ENCODE data around the gene LHX3. TPM values are rescaled to one million over a fixed set of nuclear protein-coding genes. Genes with fewer than 3 reads are reported as not detected.

The LHX3 gene
- total and polyA plus RNA-seq, 10 donors: not detected

DNA sequence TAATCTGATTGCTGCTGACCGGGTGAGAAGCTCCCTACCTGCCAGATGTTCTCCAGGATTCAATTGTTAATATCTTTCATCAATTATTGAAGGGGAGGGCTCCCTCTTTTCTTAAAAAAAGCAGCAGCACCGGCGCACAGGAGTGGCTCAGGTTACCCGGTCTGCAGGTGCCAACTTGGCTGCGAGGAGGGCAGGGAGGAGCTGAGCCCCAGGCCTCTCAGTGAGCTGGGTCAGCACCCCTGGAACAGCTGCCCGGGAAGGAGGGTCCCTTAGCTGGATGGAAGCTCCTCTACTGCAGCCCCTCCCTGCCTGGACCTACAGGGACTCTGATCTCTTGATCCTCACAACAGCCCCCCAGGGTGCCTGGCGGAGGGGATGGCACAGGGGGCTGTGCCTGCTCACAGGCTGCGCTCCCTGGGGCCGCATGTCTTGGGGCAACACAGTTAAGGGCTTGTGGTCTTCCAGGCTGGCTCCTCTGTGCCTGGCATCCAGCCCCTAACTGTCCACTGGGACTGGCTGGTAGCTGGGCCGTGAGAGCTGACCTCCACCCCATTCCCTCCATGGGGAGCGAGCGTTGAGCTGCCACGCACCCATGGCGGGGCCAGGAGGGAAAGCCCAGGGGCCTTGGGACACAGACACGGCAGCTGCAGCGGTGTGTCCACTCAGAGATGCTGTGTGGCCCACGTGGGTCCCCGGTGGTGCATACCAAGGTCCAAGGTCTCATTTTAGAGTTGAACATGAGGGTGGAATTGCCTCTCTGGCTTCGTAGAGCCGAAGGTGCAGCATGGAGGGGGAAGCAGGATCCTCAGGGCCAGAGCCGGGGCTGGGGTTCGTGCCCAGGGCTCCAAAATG lies 57.7 kb downstream of the LHX3 start:
- WGBS, 5 donors: 68 to 79% (median 74%) methylated on average over 20 to 22 of the region's 22 CpGs
- H3K36me3 ChIP-seq: no peaks in the 10 kb centered on the region
- no peak overlapping the region for H3K4me3 ChIP-seq
- H3K27ac ChIP-seq: no peak overlapping the region
- TF ChIP-seq POLR2AphosphoS5 (IDR thresholded peaks at IDR 0.05) (no peak), POLR2A (IDR thresholded peaks at IDR 0.05) (no peak), CTCF (IDR thresholded peaks at IDR 0.05 in 8 of 11, conservative IDR thresholded peaks at IDR 0.05 in 3 of 11) (no peak)
- no peak for DNase-seq
- H3K9me3 ChIP-seq: no peaks in the 10 kb centered on the region
- intact Hi-C loops (cut with DNase I; ENCODE audit: low total_unique reads): no loop called here
- H3K4me1 ChIP-seq: no peaks in the 10 kb centered on the region
- peaks cover 0 to 68% (median 44%) of the 10 kb centered on the region in 7 donors for H3K27me3 ChIP-seq (replicated peaks in 1 of 7)

Other genes with a start within 250 kb of the LHX3 start
- 10 to 100 TPM; 32.3 to 45.8 (median 34.0) TPM for gene UBAC1, start 243.8 kb downstream of the LHX3 start, total RNA-seq
- gene UBAC1, start 243.8 kb downstream of the LHX3 start, polyA plus RNA-seq: 10 to 100 TPM; 28.0 to 45.3 (median 35.0) TPM
- gene NACC2, start 109.8 kb downstream of the LHX3 start, total RNA-seq: 10 to 100 TPM; 17.0 to 34.9 (median 26.5) TPM
- gene NACC2, start 109.8 kb downstream of the LHX3 start, polyA plus RNA-seq: 1 to 10 TPM; 2.1 to 7.9 (median 2.4) TPM
- 10 to 100 TPM; 23.3 to 31.3 (median 25.8) TPM for gene TMEM250, start 86.3 kb downstream of the LHX3 start, total RNA-seq
- gene TMEM250, start 86.3 kb downstream of the LHX3 start, polyA plus RNA-seq: 10 to 100 TPM; 10.7 to 28.9 (median 14.8) TPM
- gene QSOX2, start 40.7 kb upstream of the LHX3 start, total RNA-seq: 10 to 100 TPM; 13.2 to 20.3 (median 19.2) TPM
- 10 to 100 TPM; 12.3 to 15.3 (median 14.2) TPM for gene QSOX2, start 40.7 kb upstream of the LHX3 start, polyA plus RNA-seq
- under 1 TPM in 5 of 7 donors, not detected in 2; 0.03 to 0.15 (median 0.10) TPM for gene CCDC187, start 99.0 kb upstream of the LHX3 start, total RNA-seq
- gene CCDC187, start 99.0 kb upstream of the LHX3 start, polyA plus RNA-seq: under 1 TPM; 0.10 to 0.20 (median 0.13) TPM
- gene GPSM1, start 122.4 kb upstream of the LHX3 start, total RNA-seq: 10 to 100 TPM in 5 of 7 donors, 1 to 10 TPM in 2; 9.5 to 27.9 (median 14.3) TPM
- 10 to 100 TPM in 1 of 3 donors, 1 to 10 TPM in 2; 4.5 to 20.5 (median 9.3) TPM for gene GPSM1, start 122.4 kb upstream of the LHX3 start, polyA plus RNA-seq
- 10 to 100 TPM; 15.8 to 29.8 (median 22.7) TPM for gene DNLZ, start 158.6 kb upstream of the LHX3 start, total RNA-seq
- gene DNLZ, start 158.6 kb upstream of the LHX3 start, polyA plus RNA-seq: 10 to 100 TPM; 20.5 to 24.0 (median 22.0) TPM
- gene CARD9, start 168.5 kb upstream of the LHX3 start, total RNA-seq: 10 to 100 TPM; 11.6 to 25.5 (median 19.5) TPM
- 10 to 100 TPM in 2 of 3 donors, 1 to 10 TPM in 1; 5.7 to 17.3 (median 16.1) TPM for gene CARD9, start 168.5 kb upstream of the LHX3 start, polyA plus RNA-seq
- gene SNAPC4, start 195.0 kb upstream of the LHX3 start, total RNA-seq: 10 to 100 TPM in 4 of 7 donors, 1 to 10 TPM in 3; 6.4 to 14.5 (median 10.3) TPM
- gene SNAPC4, start 195.0 kb upstream of the LHX3 start, polyA plus RNA-seq: 10 to 100 TPM in 1 of 3 donors, 1 to 10 TPM in 2; 4.6 to 13.6 (median 9.4) TPM
- 10 to 100 TPM; 38.5 to 67.4 (median 58.7) TPM for gene ENTR1, start 205.5 kb upstream of the LHX3 start, total RNA-seq
- 10 to 100 TPM; 45.6 to 78.5 (median 70.1) TPM for gene ENTR1, start 205.5 kb upstream of the LHX3 start, polyA plus RNA-seq
- gene PMPCA, start 205.5 kb upstream of the LHX3 start, total RNA-seq: 10 to 100 TPM; 36.8 to 55.1 (median 46.0) TPM
- gene PMPCA, start 205.5 kb upstream of the LHX3 start, polyA plus RNA-seq: 10 to 100 TPM; 38.6 to 56.2 (median 48.1) TPM
- gene INPP5E, start 234.7 kb upstream of the LHX3 start, total RNA-seq: 10 to 100 TPM; 13.1 to 25.3 (median 18.7) TPM
- gene INPP5E, start 234.7 kb upstream of the LHX3 start, polyA plus RNA-seq: 10 to 100 TPM in 2 of 3 donors, 1 to 10 TPM in 1; 7.8 to 20.3 (median 15.7) TPM